ENCODE data around the gene MACROD2.

MACROD2 gene

GRCh38 chr20:16083639-16084280, 2088.4 kb downstream of the MACROD2 start:
- no peak for DNase-seq

DNA sequence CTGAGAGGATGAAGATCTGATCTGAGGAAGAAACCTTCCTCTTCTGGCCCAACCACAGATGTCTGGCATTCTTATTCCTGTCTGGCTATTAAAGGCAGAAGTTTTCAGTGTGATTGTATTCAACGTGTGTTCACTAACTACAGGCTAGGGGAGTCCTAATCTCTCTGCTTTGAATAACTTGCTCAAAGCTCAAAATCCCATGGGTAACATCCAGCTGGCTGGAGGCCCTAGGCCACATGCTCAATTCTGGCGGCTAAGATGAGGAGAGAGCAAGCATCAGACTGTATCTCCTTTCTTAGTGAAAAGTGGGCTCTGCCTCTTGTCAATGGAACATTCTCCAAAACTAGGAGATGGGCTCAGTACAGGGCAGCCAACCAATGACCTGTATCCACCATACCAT, 2099.9 kb downstream of the MACROD2 start:
- peak; percentile 14 for DNase-seq

- no peak for DNase-seq
These were observed 2101.5 kb downstream of the MACROD2 start for GRCh38 chr20:16096756-16097326.

GRCh38 chr20:16097788-16098187, 2102.5 kb downstream of the MACROD2 start:
- DNase-seq: no peak

DNA sequence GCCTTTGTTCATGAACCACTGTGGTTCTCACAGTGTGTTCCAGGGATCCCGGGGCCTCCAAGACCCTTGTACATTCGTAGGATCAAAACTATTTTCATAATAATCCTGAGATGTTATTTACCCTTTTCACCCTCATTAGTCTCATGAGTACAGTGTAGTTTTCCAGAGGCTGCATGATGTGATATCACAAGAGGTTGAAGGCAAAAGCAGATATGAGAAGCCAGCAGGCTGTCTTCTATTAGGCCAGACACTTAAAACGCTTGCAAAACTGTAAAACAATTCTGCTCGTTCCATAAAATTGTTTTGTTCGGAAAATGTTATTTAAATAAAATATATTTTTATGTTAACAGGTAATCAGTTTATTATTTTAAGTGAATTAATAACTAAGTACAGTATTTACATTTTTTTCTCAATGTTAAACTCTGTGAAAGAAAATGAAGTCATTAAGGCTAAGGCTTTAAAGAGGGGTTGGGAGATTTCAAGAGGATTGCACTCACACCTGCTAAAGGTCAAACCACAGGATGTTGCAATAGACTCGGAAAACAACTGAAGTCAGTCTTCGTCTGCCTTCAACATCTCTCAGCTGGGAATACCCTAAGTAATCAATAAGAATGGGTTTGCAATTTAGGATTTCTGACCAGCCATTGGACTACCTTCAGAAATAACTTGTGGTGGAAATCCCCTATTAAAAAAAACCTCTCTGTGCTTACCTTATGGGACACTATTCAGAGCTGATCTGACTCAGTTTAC, 2103.7 kb downstream of the MACROD2 start:
- peak; percentile 8 for DNase-seq

DNA sequence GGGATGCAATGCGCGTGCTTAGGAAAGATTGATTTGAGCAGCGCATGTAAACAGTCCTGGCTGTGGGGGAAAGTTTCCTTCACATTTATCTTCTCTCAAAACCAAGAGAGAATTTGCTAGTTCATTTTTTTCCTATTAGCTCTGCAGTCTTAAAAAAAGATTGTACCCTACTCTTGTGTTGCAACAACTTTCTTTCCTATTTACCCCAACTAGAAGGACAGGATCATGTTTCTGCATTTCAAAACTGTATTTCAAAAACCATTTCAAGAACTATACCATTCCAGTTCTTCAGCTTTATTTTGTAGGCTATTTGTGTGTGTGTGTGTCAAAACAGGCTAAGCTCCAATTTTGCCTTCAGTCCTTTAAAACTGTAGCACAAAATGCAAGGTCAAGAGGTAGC, 2104.8 kb downstream of the MACROD2 start:
- no peak for DNase-seq

DNA sequence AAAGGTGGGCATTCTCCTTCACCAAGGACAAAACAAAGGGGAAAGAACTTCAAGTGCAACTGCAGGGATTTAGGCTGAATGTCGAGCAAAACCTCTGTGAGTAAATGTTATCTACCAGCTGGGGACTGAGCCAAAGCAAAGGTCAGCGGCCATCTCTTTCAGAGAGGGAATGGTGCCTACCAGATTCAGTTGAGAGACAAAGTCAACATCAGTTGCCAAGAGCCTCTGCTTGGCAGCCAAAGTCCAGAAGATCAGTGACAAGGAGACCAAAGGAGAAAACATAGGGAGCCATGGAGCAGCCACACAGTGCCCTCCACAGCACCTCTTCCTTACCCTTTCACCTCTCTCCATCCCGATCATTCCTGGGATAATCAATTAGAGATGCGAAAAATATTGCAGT, 2105.5 kb downstream of the MACROD2 start:
- no peak for DNase-seq

Data from NCI-H82 (cell line).